ENCODE data around the gene SNX17.

The SNX17 gene

GRCh38 chr2:27380626-27381545, 10.5 kb downstream of the SNX17 start, which contains the start of gene ZNF513:
TSS of gene ZNF513 (minus strand) at chr2:27380734. CDS start at chr2:27380526, 208 bp downstream.
- H3K4me3 ChIP-seq (ENCODE audit: control insufficient read depth, low read depth, low read length): peak within 1 kb of the TSS; percentile 78
- TF ChIP-seq CTCF (IDR thresholded peaks at IDR 0.05; ENCODE audit: control insufficient read depth, insufficient read depth, low read depth, low read length, missing control alignments): no peak
- peak; percentile 81 for DNase-seq (ENCODE audit: low read depth)

GRCh38 chr2:27381577-27382181, 11.3 kb downstream of the SNX17 start:
- H3K4me3 ChIP-seq (ENCODE audit: control insufficient read depth, low read depth, low read length): no peak overlapping the region
- no peak for TF ChIP-seq CTCF (IDR thresholded peaks at IDR 0.05; ENCODE audit: control insufficient read depth, insufficient read depth, low read depth, low read length, missing control alignments)
- no peak for DNase-seq (ENCODE audit: low read depth)

GRCh38 chr2:27390822-27391679, 20.6 kb downstream of the SNX17 start:
- no peak for TF ChIP-seq CTCF (IDR thresholded peaks at IDR 0.05; ENCODE audit: control insufficient read depth, insufficient read depth, low read depth, low read length, missing control alignments)
- no peak overlapping the region for H3K4me3 ChIP-seq (ENCODE audit: control insufficient read depth, low read depth, low read length)
- no peak for DNase-seq (ENCODE audit: low read depth)

- TF ChIP-seq CTCF (IDR thresholded peaks at IDR 0.05; ENCODE audit: control insufficient read depth, insufficient read depth, low read depth, low read length, missing control alignments): no peak
- no peak overlapping the region for H3K4me3 ChIP-seq (ENCODE audit: control insufficient read depth, low read depth, low read length)
- no peak for DNase-seq (ENCODE audit: low read depth)
Observed at GRCh38 chr2:27393225-27393624, 22.8 kb downstream of the SNX17 start.

- no peak for DNase-seq (ENCODE audit: low read depth)
- H3K4me3 ChIP-seq (ENCODE audit: control insufficient read depth, low read depth, low read length): no peak overlapping the region
- TF ChIP-seq CTCF (IDR thresholded peaks at IDR 0.05; ENCODE audit: control insufficient read depth, insufficient read depth, low read depth, low read length, missing control alignments): no peak
Observed at GRCh38 chr2:27398962-27399361, 28.5 kb downstream of the SNX17 start.
